ENCODE data around the gene PIAS1.

The PIAS1 gene

GRCh38 chr15:68063606-68064005, 9.5 kb downstream of the PIAS1 start:
- DNase-seq, result no peak

DNA sequence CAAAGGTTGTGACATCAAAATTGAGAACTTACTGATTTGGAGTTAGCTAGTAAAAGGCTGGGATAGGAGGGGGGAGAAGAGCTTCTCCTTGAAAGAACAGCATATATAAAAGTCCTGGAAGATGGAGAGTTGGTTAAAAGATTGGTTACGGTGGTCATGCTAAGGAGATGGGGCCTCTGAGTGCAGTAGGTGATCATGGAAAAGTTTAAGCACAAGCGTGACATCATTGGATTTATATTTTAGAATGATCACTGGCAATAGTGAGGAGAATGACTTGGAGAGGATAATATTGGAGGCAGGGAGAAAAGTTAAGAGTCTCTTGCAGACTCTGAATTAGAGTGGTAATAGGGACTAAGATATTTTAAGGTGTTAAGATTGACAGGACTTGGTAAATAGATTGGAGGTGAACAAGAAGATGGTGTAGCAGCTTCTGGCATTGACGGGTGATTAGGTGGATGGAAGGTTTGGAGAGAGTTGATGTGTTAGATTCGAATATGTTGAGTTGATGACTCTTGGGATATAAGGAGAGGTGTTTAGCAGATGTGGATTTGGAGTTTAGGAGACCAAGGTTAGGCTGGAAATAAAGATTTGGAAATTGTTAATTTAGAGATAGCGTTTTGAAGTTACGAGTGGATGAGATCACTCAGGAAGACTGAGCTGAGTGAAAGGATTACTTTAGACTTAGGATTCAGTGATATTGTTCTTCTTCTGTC, 19.6 kb downstream of the PIAS1 start:
- DNase-seq, result no peak

GRCh38 chr15:68075764-68076385, 21.8 kb downstream of the PIAS1 start:
- no peak for DNase-seq

DNA sequence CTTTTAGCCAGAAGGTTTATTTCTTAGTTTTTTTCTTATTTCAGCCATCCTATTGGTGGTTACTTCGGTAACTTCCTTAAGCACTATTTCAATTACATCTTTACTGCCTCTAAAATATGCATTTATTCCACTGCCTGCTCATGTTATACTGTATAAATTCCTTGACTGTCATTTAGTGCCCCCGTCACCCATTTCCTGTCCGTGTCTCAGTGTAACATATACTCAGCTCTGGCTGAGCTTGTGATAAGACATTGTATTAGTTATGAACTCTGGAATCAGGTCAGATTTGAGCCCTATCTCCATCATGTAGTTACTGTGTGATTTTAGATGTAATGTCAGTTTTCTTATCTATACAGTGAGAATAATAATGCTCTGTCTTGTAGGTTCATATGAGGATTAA, 24.2 kb downstream of the PIAS1 start:
- DNase-seq, result no peak

DNA sequence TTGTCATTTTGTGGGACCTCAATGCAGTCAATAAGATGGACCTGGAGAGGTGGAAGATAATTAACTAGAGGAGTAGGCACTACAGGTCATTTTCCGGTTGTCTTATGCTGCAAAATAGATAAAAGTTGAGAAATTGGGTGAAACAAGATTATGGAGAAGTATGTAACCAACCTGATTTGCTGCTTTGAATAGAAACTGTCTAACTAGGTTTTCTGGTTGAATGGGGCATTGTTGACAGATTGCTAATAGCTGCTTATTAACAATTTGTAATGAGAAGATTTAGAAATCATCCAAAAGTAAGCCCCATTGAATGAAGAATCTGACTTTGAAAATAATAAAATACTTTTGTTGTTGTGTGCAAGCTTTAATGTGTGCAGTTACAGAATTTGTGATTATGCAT, 26.2 kb downstream of the PIAS1 start:
- DNase-seq, result no peak

DNA sequence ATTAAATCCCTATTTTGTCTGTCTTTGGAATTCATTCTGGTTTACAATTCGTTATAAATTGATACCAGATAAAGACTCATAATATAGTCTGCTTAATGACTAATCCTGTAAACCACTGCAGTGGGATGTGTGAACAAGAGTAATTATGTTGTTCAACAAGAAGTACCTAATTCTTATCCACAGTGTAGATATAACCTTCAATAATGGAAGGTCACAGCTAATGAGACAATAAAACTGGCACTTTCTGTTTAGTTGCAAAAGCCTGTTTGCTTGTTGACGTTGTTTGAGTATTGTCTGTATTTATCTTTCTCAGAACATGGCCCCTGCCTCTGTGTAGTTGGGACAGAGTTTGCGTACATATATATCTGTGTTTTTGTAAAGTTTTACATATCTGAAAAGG, 26.7 kb downstream of the PIAS1 start:
- DNase-seq, result no peak

- no peak for DNase-seq
Measured at GRCh38 chr15:68081869-68082505, 27.9 kb downstream of the PIAS1 start.

DNA sequence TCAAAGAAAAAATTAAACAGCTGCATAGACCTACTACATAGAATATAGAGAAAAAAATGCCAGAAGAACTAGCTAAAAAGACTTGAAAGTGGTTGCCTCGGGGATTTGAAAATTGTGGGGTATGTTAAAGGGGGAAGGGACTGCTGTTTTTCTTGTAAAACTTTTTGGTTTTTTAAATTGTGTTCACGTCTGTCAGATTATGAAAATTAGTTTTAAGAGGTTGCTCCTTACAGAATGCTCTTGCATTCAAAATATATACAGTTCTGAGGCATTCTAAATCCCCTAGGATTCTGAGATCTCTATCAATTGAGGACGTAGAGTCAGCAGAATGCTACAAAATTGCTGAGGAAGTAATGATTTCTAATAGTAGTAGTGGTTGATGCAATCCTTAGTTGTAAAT, 28.6 kb downstream of the PIAS1 start:
- no peak for DNase-seq

DNA sequence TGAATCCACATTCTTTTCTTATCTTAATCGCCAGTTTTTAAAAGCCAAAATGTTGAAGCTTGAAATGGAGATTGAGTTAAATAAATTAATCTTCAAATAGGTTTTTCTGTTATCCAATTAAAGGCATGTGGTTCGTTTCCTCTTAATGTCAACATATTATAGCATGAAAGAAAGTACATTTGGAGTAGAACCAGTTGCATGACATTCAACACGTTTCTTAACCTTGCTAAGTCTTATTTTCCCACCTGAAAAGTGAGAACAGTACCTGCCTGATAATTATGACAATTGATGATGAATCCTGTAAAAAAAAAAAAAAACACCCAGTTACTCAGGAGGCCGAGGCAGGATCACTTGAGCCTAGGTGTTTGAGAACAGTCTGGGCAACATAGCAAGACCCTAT, 29.3 kb downstream of the PIAS1 start:
- no peak for DNase-seq

- DNase-seq, result no peak
Measured at GRCh38 chr15:68085052-68085451, 30.9 kb downstream of the PIAS1 start.

GRCh38 chr15:68091743-68092142, 37.6 kb downstream of the PIAS1 start:
- DNase-seq, result no peak

DNA sequence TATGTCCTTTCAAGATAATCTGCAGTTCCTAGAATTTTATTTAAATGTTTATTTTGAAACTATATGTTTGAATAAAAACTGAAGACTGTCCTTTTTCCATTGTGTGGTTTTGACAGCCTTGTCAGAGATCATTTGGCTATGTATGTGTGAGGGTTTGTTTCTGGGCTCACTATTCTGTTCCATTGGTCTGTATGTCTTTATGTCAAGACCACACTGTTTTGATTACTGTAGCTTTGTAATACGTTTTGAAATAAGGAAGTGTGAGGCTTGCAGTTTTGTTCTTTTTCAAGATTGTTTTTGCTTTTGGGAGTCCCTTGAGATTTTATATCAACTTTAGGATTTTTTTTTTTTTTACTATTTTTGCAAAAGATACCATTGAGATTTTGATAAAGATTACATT, 42.0 kb downstream of the PIAS1 start:
- no peak for DNase-seq

GRCh38 chr15:68097029-68097428, 42.9 kb downstream of the PIAS1 start:
- DNase-seq, result no peak

DNA sequence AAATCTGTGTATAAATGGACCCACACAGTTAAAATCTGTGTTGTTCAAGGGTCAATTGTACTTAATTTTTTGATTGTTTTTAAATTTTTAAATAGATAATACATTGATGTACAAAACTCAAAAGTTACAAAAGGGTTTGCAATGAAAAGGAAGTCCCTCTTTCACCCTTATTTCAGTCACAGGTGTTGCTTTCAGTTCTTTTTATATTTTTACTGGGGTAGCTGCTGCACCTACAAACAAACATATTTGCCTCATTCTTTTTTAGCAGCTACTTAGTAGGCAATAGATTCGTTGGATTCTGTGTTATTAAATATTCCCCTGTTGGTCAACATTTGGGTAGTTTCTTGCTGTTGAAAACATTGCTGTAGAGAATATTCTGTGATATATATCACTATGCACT, 44.4 kb downstream of the PIAS1 start:
- DNase-seq, result no peak

- no peak for DNase-seq
Measured at GRCh38 chr15:68100194-68100593, 46.1 kb downstream of the PIAS1 start.

DNA sequence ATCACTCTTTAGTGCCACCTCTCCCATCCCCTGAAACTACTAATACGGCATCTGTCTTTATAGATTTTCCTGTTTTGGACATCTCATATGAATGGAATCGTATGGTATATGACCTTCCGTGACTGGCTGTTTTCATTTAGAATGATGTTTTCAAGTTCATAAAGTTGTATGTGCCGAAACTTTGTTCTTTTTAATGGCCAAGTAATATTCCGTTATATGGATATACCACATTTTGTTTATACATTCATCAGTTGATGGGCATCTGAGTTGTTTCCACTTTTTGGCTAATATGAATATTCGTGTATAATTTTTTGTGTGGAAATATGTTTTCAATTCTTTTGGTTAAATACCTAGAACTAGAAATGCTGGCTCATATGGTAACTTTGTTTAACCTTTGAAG, 49.5 kb downstream of the PIAS1 start:
- no peak for DNase-seq

DNA sequence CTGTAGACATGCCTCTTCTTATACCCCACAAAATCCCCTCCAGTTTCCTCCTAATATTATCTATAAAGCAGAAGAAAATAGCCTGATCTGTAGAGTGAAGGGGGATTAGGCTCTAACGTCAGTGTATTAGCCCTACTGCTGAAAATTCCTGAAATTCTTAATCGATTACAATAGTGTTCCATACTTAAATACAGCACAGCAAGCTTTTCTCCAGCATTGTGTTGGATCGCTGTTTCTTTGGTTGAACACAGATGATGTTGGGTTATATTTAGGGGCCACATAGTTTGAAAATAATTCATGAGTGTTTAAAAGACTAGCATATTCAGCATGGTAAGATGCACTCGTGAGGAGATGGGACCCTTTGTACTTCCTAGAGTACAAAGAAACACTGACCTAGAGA, 52.5 kb downstream of the PIAS1 start:
- DNase-seq, result no peak

DNA sequence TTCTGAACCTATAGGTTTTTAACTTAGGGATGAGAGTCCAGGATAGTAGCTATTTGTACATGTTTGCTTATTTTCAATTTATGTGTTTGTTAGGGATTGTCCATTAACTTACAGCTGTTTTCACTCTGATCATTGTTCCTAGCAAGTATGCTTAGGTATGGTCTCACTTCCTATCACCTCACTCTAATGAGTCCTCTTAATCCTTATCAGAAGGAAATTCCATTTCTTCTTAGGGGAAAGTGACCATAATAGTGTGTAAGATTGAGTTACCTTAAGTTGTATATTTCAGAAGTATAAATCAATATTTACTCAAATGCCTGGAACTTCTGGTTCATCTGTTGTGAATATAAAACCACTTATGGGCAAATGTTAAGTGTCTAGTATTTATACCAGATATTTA, 53.0 kb downstream of the PIAS1 start:
- no peak for DNase-seq

GRCh38 chr15:68112706-68113105, 58.6 kb downstream of the PIAS1 start:
- no peak for DNase-seq

- no peak for DNase-seq
Measured at GRCh38 chr15:68113273-68113672, 59.2 kb downstream of the PIAS1 start.

- DNase-seq, result no peak
Measured at GRCh38 chr15:68113751-68114150, 59.6 kb downstream of the PIAS1 start.

- no peak for DNase-seq
Measured at GRCh38 chr15:68114356-68114755, 60.2 kb downstream of the PIAS1 start.

DNA sequence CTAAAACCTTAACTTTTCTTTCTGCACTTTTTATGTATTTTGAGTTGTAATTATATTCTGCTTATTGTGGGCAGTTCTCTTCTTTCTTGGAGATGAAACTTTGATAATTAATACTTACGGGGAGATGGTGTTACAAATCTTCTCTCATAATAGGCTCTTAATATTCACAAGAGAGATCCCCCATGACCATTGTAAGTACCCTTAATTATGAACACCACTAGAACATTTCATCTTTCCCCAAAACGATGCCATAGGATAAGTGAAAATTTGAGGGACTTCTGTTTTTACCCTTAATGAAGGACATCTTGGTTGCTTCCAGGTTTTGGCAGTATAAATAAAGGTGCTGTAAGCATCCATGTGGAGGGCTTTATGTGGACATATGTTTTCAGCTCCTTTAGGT, 60.7 kb downstream of the PIAS1 start:
- no peak for DNase-seq

GRCh38 chr15:68124700-68125099, 70.6 kb downstream of the PIAS1 start:
- DNase-seq, result no peak

GRCh38 chr15:68126396-68126795, 72.3 kb downstream of the PIAS1 start:
- no peak for DNase-seq

Data from SHP77 treated with DMSO at 0.1 percent for 48 hours (cell line).